ENCODE data around the gene PRDM7. TPM values are rescaled to one million over a fixed set of nuclear protein-coding genes. Genes with fewer than 3 reads are reported as not detected.
"Not testable (repeated sequence)": the region's sequence is repeated elsewhere in the genome, so short reads cannot be mapped to it uniquely, and the experiment has no call there.

Gene PRDM7
- total and polyA plus RNA-seq, 2 of the 8 experiments (the other 6 are each of a cell fraction or from before 2014, with no cell fraction given) = 0.02 TPM; not detected in 1

- H4K91ac ChIP-seq (replicated peaks; ENCODE audit: insufficient read length, low read length); H3K56ac ChIP-seq (replicated peaks; ENCODE audit: insufficient read length, low read depth, low read length); H2BK15ac ChIP-seq (ENCODE audit: low read length); CTCF ChIA-PET (ENCODE audit: partially characterized antibody); FAIRE-seq; H3K4ac ChIP-seq (replicated peaks; ENCODE audit: insufficient read length, low read depth, low read length); H3K79me2 ChIP-seq (ENCODE audit: control insufficient read depth in 1 of 2, insufficient read depth in 2 of 2, low read length in 2 of 2); H3K4me1 ChIP-seq (replicated peaks in 1 of 4; ENCODE audit: control insufficient read depth in 3 of 4, insufficient read depth in 4 of 4, low read length in 3 of 4); H2BK5ac ChIP-seq (ENCODE audit: low read depth, low read length); H4K20me1 ChIP-seq (replicated peaks in 1 of 2; ENCODE audit: control insufficient read depth in 1 of 2, insufficient read depth in 2 of 2, low read length in 2 of 2); H3K27me3 ChIP-seq (replicated peaks in 1 of 4; ENCODE audit: control insufficient read depth in 3 of 4, extremely low read depth in 1 of 4, insufficient read depth in 3 of 4, low read length in 3 of 4); H3K36me3 ChIP-seq (ENCODE audit: control insufficient read depth in 2 of 4, insufficient read depth in 4 of 4, low read length in 3 of 4); POLR2A ChIA-PET (ENCODE audit: partially characterized antibody); H2BK120ac ChIP-seq (replicated peaks; ENCODE audit: low read depth, low read length); H4K8ac ChIP-seq (ENCODE audit: extremely low read depth, insufficient read depth, low read length); H3K23ac ChIP-seq (ENCODE audit: insufficient read length); H2BK20ac ChIP-seq (ENCODE audit: low read length); H2AFZ ChIP-seq (ENCODE audit: low read length); H3K14ac ChIP-seq (ENCODE audit: insufficient read length); H4K5ac ChIP-seq (ENCODE audit: insufficient read length, low read depth, low read length); H2AK5ac ChIP-seq (ENCODE audit: low read depth, low read length); H3K4me3 ChIP-seq (ENCODE audit: extremely low read depth in 1 of 4, insufficient read depth in 2 of 4, low read depth in 3 of 4, low read length in 4 of 4); DNase-seq (ENCODE audit: low read depth in 1 of 2, low spot score in 2 of 2); H3K9me3 ChIP-seq (ENCODE audit: insufficient read depth in 2 of 2, low read depth in 1 of 2, low read length in 1 of 2); H2BK12ac ChIP-seq (ENCODE audit: low read depth, low read length); H3K79me1 ChIP-seq (ENCODE audit: low read depth, low read length); H3K18ac ChIP-seq (ENCODE audit: extremely low read depth, low read length); H3K9ac ChIP-seq (replicated peaks in 1 of 4; ENCODE audit: extremely low read depth in 1 of 4, low read depth in 3 of 4, low read length in 3 of 4); H3K23me2 ChIP-seq (ENCODE audit: low read depth, low read length); H3K27ac ChIP-seq (ENCODE audit: low read depth, low read length); H3K4me2 ChIP-seq (ENCODE audit: insufficient read depth in 1 of 2, low read depth in 2 of 2, low read length in 2 of 2): not testable (repeated sequence)
- WGBS, 2 experiments (ENCODE audit: extremely low coverage in 1 of 2, insufficient coverage in 1 of 2, insufficient read length in 1 of 2, insufficient replicate concordance in 2 of 2, low coverage in 1 of 2, low lambda C conversion rate in 2 of 2, missing lambda C conversion rate in 1 of 2) = 76% methylated on average over 4 of the region's 5 CpGs; no CpG with 5 or more reads in 1 of the 2 experiments
These were observed 23.1 kb upstream of the PRDM7 start for GRCh38 chr16:90100229-90100628.

GRCh38 chr16:90098936-90099335 lies 21.8 kb upstream of the PRDM7 start:
- H3K27ac ChIP-seq (ENCODE audit: low read depth, low read length); H4K91ac ChIP-seq (replicated peaks; ENCODE audit: insufficient read length, low read length); CTCF ChIA-PET (ENCODE audit: partially characterized antibody); H2AFZ ChIP-seq (ENCODE audit: low read length); H2BK15ac ChIP-seq (ENCODE audit: low read length); H2BK5ac ChIP-seq (ENCODE audit: low read depth, low read length); H3K27me3 ChIP-seq (replicated peaks in 1 of 4; ENCODE audit: control insufficient read depth in 3 of 4, extremely low read depth in 1 of 4, insufficient read depth in 3 of 4, low read length in 3 of 4); H3K79me2 ChIP-seq (ENCODE audit: control insufficient read depth in 1 of 2, insufficient read depth in 2 of 2, low read length in 2 of 2); POLR2A ChIA-PET (ENCODE audit: partially characterized antibody); H3K36me3 ChIP-seq (ENCODE audit: control insufficient read depth in 2 of 4, insufficient read depth in 4 of 4, low read length in 3 of 4); H2AK5ac ChIP-seq (ENCODE audit: low read depth, low read length); H2BK12ac ChIP-seq (ENCODE audit: low read depth, low read length); H3K14ac ChIP-seq (ENCODE audit: insufficient read length); H4K5ac ChIP-seq (ENCODE audit: insufficient read length, low read depth, low read length); H3K56ac ChIP-seq (replicated peaks; ENCODE audit: insufficient read length, low read depth, low read length); FAIRE-seq; H2BK20ac ChIP-seq (ENCODE audit: low read length); H3K4me1 ChIP-seq (replicated peaks in 1 of 4; ENCODE audit: control insufficient read depth in 3 of 4, insufficient read depth in 4 of 4, low read length in 3 of 4); H3K18ac ChIP-seq (ENCODE audit: extremely low read depth, low read length); H3K79me1 ChIP-seq (ENCODE audit: low read depth, low read length); H3K9ac ChIP-seq (replicated peaks in 1 of 4; ENCODE audit: extremely low read depth in 1 of 4, low read depth in 3 of 4, low read length in 3 of 4); H3K23ac ChIP-seq (ENCODE audit: insufficient read length); H3K4ac ChIP-seq (replicated peaks; ENCODE audit: insufficient read length, low read depth, low read length); DNase-seq (ENCODE audit: low read depth in 1 of 2, low spot score in 2 of 2); H3K4me2 ChIP-seq (ENCODE audit: insufficient read depth in 1 of 2, low read depth in 2 of 2, low read length in 2 of 2); H3K23me2 ChIP-seq (ENCODE audit: low read depth, low read length); H4K20me1 ChIP-seq (replicated peaks in 1 of 2; ENCODE audit: control insufficient read depth in 1 of 2, insufficient read depth in 2 of 2, low read length in 2 of 2); H4K8ac ChIP-seq (ENCODE audit: extremely low read depth, insufficient read depth, low read length); H3K4me3 ChIP-seq (ENCODE audit: extremely low read depth in 1 of 4, insufficient read depth in 2 of 4, low read depth in 3 of 4, low read length in 4 of 4); H2BK120ac ChIP-seq (replicated peaks; ENCODE audit: low read depth, low read length): not testable (repeated sequence)
- 90% methylated on average over 2 of the region's 5 CpGs; no CpG with 5 or more reads in 1 of the 2 experiments for WGBS, 2 experiments (ENCODE audit: extremely low coverage in 1 of 2, insufficient coverage in 1 of 2, insufficient read length in 1 of 2, insufficient replicate concordance in 2 of 2, low coverage in 1 of 2, low lambda C conversion rate in 2 of 2, missing lambda C conversion rate in 1 of 2)
- H3K9me3 ChIP-seq (ENCODE audit: insufficient read depth in 2 of 2, low read depth in 1 of 2, low read length in 1 of 2) = peaks cover 0 to 14% of the 10 kb centered on the region in 2 experiments; a peak in 2 of 4 replicates

All from H1 (cell line).